GM19043 (cell line): ENCODE data around the gene ZNF821.
"Not testable (repeated sequence)": the region's sequence is repeated elsewhere in the genome, so short reads cannot be mapped to it uniquely, and the experiment has no call there.

ENCODE experiments used
- ATAC-seq: cut with Tn5 transposase; IDR thresholded peaks from one replicate; pipeline ENCODE4 v1.9.1; 2021; ENCODE audit warnings: low read depth; ENCODE audit not compliant: unreplicated experiment

Gene ZNF821

GRCh38 chr16:71903608-71904007 lies 19.6 kb upstream of the ZNF821 start:
- no peak for ATAC-seq

GRCh38 chr16:71902656-71903365 lies 18.8 kb upstream of the ZNF821 start:
- ATAC-seq, result no peak

GRCh38 chr16:71899171-71899570 lies 15.2 kb upstream of the ZNF821 start:
- ATAC-seq, result no peak

- ATAC-seq, result no peak
Observed at GRCh38 chr16:71896764-71897368, 12.9 kb upstream of the ZNF821 start.

- ATAC-seq, result peak; percentile 6
Observed at GRCh38 chr16:71895679-71896365, 11.8 kb upstream of the ZNF821 start.

- peak; percentile 78 for ATAC-seq
Observed at GRCh38 chr16:71894921-71895678, 11.1 kb upstream of the ZNF821 start, which contains the start of gene IST1. Gene IST1, plus strand, starts transcription at chr16:71895531. Its CDS starts 20,110 bp downstream, at chr16:71915641.

GRCh38 chr16:71894229-71894920 lies 10.4 kb upstream of the ZNF821 start:
- ATAC-seq, result no peak

- ATAC-seq, result no peak
Observed at GRCh38 chr16:71893888-71894228, 9.9 kb upstream of the ZNF821 start.

- ATAC-seq, result no peak
Observed at GRCh38 chr16:71889147-71889546, 5.2 kb upstream of the ZNF821 start.

GRCh38 chr16:71885261-71885650 lies 1.3 kb upstream of the ZNF821 start:
- no peak for ATAC-seq

- ATAC-seq, result peak; percentile 32
Observed at GRCh38 chr16:71883168-71883848, 674 bp downstream of the ZNF821 start.

- ATAC-seq, result peak; percentile 43
Observed at GRCh38 chr16:71882505-71883167, 1.3 kb downstream of the ZNF821 start.

- no peak for ATAC-seq
Observed at GRCh38 chr16:71880176-71880575, 3.8 kb downstream of the ZNF821 start.

GRCh38 chr16:71878911-71879310 lies 5.1 kb downstream of the ZNF821 start:
- no peak for ATAC-seq

GRCh38 chr16:71873199-71873598 lies 10.8 kb downstream of the ZNF821 start:
- ATAC-seq, result no peak

GRCh38 chr16:71870818-71871217 lies 13.2 kb downstream of the ZNF821 start:
- no peak for ATAC-seq

- ATAC-seq, result no peak
Observed at GRCh38 chr16:71869089-71869488, 14.9 kb downstream of the ZNF821 start.

GRCh38 chr16:71867939-71868338 lies 16.0 kb downstream of the ZNF821 start:
- no peak for ATAC-seq

GRCh38 chr16:71867175-71867574 lies 16.8 kb downstream of the ZNF821 start:
- not testable (repeated sequence) for ATAC-seq
